Spleen (tissue), 7 donors: ENCODE data around the gene PRODH2.

Experiments
- POLR2A ChIP-seq, 3 donors: fragments of 450-650 bp; IDR thresholded peaks; one replicate each; pipeline ENCODE4 v1.5.1; 2017; ENCODE audit warnings: antibody characterized with exemption in 3 of 3, mild to moderate bottlenecking in 1 of 3
- POLR2AphosphoS5 ChIP-seq, 3 donors: sonication (generic); formaldehyde crosslinking; IDR thresholded peaks; one replicate each; pipeline ENCODE4 v1.5.1; 2017; ENCODE audit warnings: antibody characterized with exemption in 3 of 3
- TF ChIP-seq, protein P1 (sequence below), 11 experiments: fragments of 200-600 bp in 7 of 11; fragments of 450-650 bp in 4 of 11; sonication (generic) in 4 of 11; IDR thresholded peaks in 8 of 11; conservative IDR thresholded peaks in 3 of 11; 1 replicate in 7 of 11; 2 replicates in 4 of 11; pipeline versions ENCODE4 v1.4.0 to v1.8.0; 2016 to 2021; ENCODE audit warnings: antibody characterized with exemption in 11 of 11, inconsistent platforms in 4 of 11, mild to moderate bottlenecking in 1 of 11
- donor health status: DM: no; HTN: no; CAD: no; lungs with moderate emphysema.
- donor health status: DM: no; HTN: no; CAD: no.
- donor health status: DM: no; HTN: no; CAD: no.

DNA sequence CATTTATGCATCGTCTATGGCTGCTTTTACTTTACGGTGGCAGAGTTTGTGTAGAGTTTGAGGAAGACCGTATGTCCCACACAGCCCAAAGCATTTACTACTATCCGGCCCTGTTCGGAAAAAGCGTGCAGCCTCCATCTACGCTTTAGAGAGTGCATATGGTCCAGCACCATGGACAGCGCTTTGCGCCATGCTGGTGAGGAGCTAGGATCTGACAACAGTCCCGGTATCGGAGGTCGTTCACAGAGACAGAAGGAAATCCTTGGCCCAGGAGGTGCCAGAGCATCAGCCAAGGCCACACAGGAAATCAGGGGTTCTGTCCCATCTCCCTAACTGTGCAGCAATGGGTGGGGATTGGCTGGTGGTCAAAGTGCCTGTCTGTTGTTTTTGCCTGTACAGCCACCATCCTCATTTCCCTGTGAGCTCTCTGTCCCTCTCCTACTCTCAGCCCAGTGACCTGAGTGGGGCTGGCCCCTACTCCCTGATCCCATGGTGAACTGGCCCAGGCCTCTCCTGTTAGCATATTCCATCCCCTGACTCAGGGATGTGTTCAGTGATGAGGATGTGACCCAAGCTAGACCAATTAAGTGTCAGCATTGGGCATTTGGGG lies 16.2 kb upstream of the PRODH2 start:
- TF ChIP-seq, protein P1, sequence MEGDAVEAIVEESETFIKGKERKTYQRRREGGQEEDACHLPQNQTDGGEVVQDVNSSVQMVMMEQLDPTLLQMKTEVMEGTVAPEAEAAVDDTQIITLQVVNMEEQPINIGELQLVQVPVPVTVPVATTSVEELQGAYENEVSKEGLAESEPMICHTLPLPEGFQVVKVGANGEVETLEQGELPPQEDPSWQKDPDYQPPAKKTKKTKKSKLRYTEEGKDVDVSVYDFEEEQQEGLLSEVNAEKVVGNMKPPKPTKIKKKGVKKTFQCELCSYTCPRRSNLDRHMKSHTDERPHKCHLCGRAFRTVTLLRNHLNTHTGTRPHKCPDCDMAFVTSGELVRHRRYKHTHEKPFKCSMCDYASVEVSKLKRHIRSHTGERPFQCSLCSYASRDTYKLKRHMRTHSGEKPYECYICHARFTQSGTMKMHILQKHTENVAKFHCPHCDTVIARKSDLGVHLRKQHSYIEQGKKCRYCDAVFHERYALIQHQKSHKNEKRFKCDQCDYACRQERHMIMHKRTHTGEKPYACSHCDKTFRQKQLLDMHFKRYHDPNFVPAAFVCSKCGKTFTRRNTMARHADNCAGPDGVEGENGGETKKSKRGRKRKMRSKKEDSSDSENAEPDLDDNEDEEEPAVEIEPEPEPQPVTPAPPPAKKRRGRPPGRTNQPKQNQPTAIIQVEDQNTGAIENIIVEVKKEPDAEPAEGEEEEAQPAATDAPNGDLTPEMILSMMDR (IDR thresholded peaks at IDR 0.05 in 8 of 11, conservative IDR thresholded peaks at IDR 0.05 in 3 of 11) = no peak
- no peak for TF ChIP-seq POLR2AphosphoS5 (IDR thresholded peaks at IDR 0.05)
- TF ChIP-seq POLR2A (IDR thresholded peaks at IDR 0.05) = no peak
